Pancreas (tissue), 10 donors: ENCODE results near the gene CATSPERD. TPM values are rescaled to one million over a fixed set of nuclear protein-coding genes. Genes with fewer than 3 reads are reported as not detected.

ENCODE experiments used
- ATAC-seq, 4 donors: fragments of 200-7000 bp; cut with Tn5 transposase; one replicate each; pipeline versions ENCODE4 v1.8.0 to v1.9.1; 2020; ENCODE audit warnings: mild to moderate bottlenecking in 4 of 4, moderate library complexity in 4 of 4
- DNase-seq, 6 donors: peaks; one replicate each; pipeline ENCODE4 v3.0.0-alpha.2; 2020
- FAIRE-seq: peaks from 2 replicates; lab custom pipeline; 2012; peaks lifted over from hg19 to GRCh38; lab: Jason Lieb, UNC
- H3K27ac ChIP-seq, 4 donors: fragments of 200-600 bp; sonication (generic); 1 replicate in 3 of 4; 2 replicates in 1 of 4; pipeline versions ENCODE4 v1.5.0 to v1.8.0; 2020
- H3K27me3 ChIP-seq, 4 donors: fragments of 200-600 bp; one replicate each; pipeline ENCODE4 v1.8.0; 2021
- H3K36me3 ChIP-seq, 3 donors: fragments of 200-600 bp; sonication (generic) in 1 of 3; one replicate each; pipeline versions ENCODE4 v1.5.0 to v1.8.0; 2020 to 2021
- H3K4me1 ChIP-seq, 3 donors: fragments of 200-600 bp; one replicate each; pipeline ENCODE4 v1.8.0; 2021
- H3K4me3 ChIP-seq, 4 donors: fragments of 200-600 bp; sonication (generic) in 2 of 4; one replicate each; pipeline versions ENCODE4 v1.5.0 to v1.8.0; 2020 to 2021
- H3K9me3 ChIP-seq, 4 donors: fragments of 200-600 bp; one replicate each; pipeline ENCODE4 v1.8.0; 2021
- WGBS, 2 donors: extraction: QIAGEN DNeasy Blood & Tissue Kit; methylation state at CpG; one replicate each; pipeline ENCODE4 v1.1.7; 2013; 5-methylcytosine and 5-hydroxymethylcytosine counted together
- intact Hi-C, 3 donors: fragments of 100-400 bp; cut with DNase I; formaldehyde crosslinking; loops; one replicate each; pipeline versions ENCODE4 v1.11.1 to v1.14.2; 2022
- polyA plus RNA-seq, 2 donors: library from polyadenylated mRNA; stranded (reverse); fragments of 200-250 nt; gene quantifications; one replicate each; pipeline ENCODE4 v1.2.3, GENCODE V29; 2013
- total RNA-seq, 6 donors: library from RNA; stranded (reverse); fragmentation: NEBNext Ultra II Directional in 4 of 6; extraction: Animal tissue kit (Norgen Biotek cat#: 25700) in 4 of 6; gene quantifications; one replicate each; pipeline versions ENCODE4 v1.2.1 to v1.2.4, GENCODE V29; 2021 to 2023
- TF ChIP-seq, protein P1 (sequence below), 4 donors: fragments of 200-600 bp; sonication (generic) in 3 of 4; IDR thresholded peaks; one replicate each; pipeline versions ENCODE4 v1.5.0 to v1.8.0; 2021; ENCODE audit warnings: antibody characterized with exemption in 4 of 4
- donor health status: healthy with polysubstance abuse.
- donor health status: DM: no; HTN: no; CAD: no; lungs with moderate emphysema.
- donor health status: DM: no; HTN: no; CAD: no.
- donor health status: control.
- donor health status: control.
- donor health status: Bipolar disorder and iron deficiency.
- donor health status: DM: yes; HTN: yes; CAD: no.
- donor health status: DM: no; HTN: no; CAD: no.
- donor health status: DM: no; HTN: no; CAD: no.
- donor health status: DM: yes; HTN: yes; CAD: no.

CATSPERD gene
- total and polyA plus RNA-seq, 8 donors: not detected

DNA sequence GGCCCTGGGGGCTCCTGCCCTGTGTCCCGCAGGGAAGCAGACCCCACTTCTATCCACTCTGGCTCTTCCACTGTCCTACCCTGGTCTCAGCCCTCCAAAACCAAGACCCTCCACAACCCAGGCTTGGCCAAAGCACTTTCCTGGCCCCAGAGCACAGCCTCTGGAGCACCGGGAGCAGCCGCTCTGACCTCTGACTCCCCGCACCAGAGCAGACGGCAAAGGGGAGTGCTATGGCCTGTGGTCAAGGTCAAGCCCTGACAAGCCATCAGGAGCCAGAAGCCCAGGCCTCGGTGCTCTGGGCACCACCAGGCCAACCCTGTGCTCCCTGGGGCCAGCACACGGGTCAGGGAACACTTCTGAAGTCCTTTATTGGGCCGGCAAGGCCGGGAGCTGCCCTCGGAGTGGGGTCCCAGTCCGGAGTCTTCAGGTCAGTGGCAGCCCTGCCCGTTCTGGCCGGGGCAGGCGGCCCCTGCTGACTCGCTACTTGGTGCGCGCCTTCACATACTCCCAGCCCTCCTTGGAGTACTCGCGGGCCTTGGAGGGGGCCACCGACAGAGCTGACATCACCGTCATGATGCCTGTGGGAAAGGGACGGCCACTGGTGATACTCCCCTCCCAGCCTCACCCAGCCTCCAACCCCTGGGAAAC lies 42.2 kb upstream of the CATSPERD start:
- no peak overlapping the region for H3K4me3 ChIP-seq
- DNase-seq: peak in 2 of 6 donors; percentile 43 to 77
- no peaks in the 10 kb centered on the region for H3K9me3 ChIP-seq
- H3K27me3 ChIP-seq: no peaks in the 10 kb centered on the region
- WGBS, 2 donors: 86 to 89% methylated on average over 22 of the region's 22 CpGs
- no peak for FAIRE-seq
- intact Hi-C loops: no loop called here
- no peaks in the 10 kb centered on the region for H3K36me3 ChIP-seq
- no peaks in the 10 kb centered on the region for H3K4me1 ChIP-seq
- no peak overlapping the region for H3K27ac ChIP-seq
- TF ChIP-seq, protein P1, sequence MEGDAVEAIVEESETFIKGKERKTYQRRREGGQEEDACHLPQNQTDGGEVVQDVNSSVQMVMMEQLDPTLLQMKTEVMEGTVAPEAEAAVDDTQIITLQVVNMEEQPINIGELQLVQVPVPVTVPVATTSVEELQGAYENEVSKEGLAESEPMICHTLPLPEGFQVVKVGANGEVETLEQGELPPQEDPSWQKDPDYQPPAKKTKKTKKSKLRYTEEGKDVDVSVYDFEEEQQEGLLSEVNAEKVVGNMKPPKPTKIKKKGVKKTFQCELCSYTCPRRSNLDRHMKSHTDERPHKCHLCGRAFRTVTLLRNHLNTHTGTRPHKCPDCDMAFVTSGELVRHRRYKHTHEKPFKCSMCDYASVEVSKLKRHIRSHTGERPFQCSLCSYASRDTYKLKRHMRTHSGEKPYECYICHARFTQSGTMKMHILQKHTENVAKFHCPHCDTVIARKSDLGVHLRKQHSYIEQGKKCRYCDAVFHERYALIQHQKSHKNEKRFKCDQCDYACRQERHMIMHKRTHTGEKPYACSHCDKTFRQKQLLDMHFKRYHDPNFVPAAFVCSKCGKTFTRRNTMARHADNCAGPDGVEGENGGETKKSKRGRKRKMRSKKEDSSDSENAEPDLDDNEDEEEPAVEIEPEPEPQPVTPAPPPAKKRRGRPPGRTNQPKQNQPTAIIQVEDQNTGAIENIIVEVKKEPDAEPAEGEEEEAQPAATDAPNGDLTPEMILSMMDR (IDR thresholded peaks at IDR 0.05): no peak
- no peak for ATAC-seq

DNA sequence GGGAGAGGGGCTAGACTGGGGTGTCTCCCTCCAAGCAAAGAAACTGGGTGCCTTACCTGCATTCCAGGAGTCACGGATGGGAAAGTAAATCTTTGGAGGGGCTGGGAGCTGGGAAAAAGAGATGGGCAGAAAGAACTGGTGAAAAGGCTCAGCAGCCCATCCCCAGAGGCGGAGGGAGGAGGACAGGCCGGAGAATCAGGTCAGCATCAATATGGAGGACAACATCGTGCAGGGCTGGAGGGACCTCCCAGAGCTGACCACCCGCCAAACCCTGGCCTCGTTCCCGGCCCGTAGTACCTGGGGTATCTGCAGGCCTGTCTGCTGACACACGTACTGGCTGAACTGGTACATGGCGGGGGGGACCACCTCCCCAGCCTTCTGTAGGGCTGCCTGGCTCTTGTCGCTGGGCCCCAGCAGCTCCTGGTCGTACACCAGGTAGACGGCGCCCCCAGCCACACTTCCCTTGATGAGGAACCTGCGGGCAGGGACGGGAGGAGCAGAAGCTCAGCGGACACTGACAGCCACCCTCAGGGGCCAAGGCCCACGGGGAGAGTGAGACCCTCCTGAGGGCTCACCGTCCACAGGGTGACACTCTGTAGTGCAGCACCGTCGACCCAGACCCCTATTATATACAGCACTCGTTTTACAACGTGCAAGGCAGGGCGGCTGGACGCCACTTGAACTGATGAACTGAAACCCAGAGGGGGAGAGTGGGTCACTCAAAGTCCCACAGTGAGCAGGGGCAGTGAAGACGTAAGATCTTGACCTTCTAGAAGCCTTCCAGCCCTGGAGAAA lies 41.0 kb upstream of the CATSPERD start:
- H3K9me3 ChIP-seq: no peaks in the 10 kb centered on the region
- peak in 1 of 4 donors; percentile 0 for ATAC-seq
- peak overlapping the region in 3 of 4 donors; percentile 77 to 89 (median 87) for H3K27ac ChIP-seq
- no peaks in the 10 kb centered on the region for H3K27me3 ChIP-seq
- no peaks in the 10 kb centered on the region for H3K4me1 ChIP-seq
- no peaks in the 10 kb centered on the region for H3K36me3 ChIP-seq
- peak overlapping the region; percentile 46 to 93 (median 84) for H3K4me3 ChIP-seq
- peak in 2 of 6 donors; percentile 66 to 86 for DNase-seq
- intact Hi-C loops: no loop called here
- FAIRE-seq: no peak
- 18 to 21% methylated on average over 23 to 26 of the region's 26 CpGs for whole genome bisulfite sequencing, 2 donors
- TF ChIP-seq, protein P1 (IDR thresholded peaks at IDR 0.05): no peak

DNA sequence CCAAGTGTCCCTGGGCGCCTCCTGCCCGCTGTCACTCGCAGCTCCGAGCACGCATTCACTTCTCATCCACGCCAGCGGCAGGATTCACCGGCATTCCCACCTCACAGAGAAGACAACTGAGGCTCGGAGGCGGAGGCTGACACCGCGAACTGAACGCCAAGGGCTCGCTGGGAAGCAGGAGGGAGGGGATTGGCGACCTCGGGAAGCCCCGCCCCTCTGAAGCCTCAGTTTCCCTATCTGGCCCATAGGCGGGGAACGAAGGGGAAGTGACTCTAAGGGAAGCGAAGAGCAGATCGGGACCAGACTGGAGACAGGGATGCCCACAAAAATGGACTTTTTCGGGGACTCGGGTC lies 40.4 kb upstream of the CATSPERD start:
- H3K27me3 ChIP-seq: no peaks in the 10 kb centered on the region
- no peaks in the 10 kb centered on the region for H3K9me3 ChIP-seq
- peak overlapping the region; percentile 77 to 89 (median 88) for H3K27ac ChIP-seq
- no peaks in the 10 kb centered on the region for H3K4me1 ChIP-seq
- 0% methylated on average over 23 of the region's 23 CpGs for WGBS, 2 donors
- H3K36me3 ChIP-seq: no peaks in the 10 kb centered on the region
- intact Hi-C loops: no loop called here
- TF ChIP-seq, protein P1 (IDR thresholded peaks at IDR 0.05): no peak
- H3K4me3 ChIP-seq: peak overlapping the region; percentile 46 to 93 (median 84)
- peak; percentile 1 to 3 (median 2) for ATAC-seq
- DNase-seq: peak in 1 of 6 donors; percentile 80
- FAIRE-seq: no peak

DNA sequence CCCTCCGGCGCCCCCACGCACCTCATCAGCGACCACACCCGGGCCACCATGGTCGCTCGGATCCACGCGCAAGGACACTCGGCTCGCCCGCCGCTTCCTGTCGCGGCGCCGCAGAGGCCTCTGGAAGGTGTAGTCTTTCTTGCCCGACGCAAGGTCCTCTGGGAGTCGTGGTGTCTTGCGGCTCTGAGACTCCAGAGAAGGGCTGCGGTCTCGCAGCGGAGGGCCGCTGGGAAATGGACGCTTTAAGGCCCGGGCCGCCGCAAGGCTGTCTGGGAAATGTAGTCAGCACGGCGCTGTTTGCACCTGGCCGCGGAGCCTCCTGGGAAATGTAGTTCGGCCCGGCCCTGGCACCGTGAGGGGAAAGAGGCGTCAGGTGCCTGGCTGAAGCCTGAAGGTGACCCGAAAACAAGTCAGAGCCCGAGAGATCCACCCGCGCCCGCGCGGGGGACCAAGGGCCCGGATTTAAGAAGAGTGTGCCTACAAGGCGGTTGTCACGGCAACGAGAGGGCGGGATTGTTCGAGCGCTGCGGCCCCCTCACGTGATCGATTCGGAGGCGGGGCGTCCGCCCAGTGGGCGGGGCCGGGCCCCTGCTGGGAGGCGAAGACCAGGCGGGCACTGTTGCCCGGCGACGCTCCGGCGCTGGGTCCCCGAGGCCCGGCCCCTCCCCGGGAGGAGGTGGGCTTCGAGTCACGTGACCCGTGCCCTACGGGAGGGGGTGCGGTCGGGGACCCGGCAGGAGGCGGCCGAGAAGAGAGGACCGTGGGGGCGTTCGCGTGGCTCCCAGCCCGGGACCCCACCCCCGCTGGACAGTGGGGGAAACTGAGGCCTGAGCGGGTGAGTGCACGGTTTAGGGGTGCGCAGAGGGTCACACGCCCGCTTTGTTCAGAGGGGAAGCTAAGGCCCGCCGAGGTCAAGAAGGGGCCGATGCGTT lies 39.7 kb upstream of the CATSPERD start, which contains the start of the genes HSD11B1L and MICOS13:
Gene HSD11B1L, plus strand, starts transcription at position 591 of the 932 bp plus-strand sequence. CDS start 3,806 bp downstream, outside the sequence.
Gene MICOS13, minus strand, starts transcription at position 80 of the 932 bp plus-strand sequence. Its CDS starts 30 bp downstream, at position 50.
- DNase-seq (peak; percentile 99), FAIRE-seq (peak; percentile 95), ATAC-seq (peak; percentile 93 to 96 (median 94))
- TF ChIP-seq, protein P1 (IDR thresholded peaks at IDR 0.05): no peak
- H3K27ac ChIP-seq: peak within 1 kb of the TSS; percentile 77 to 89 (median 88)
- H3K4me1 ChIP-seq: no peaks in the 10 kb centered on the region
- no peaks in the 10 kb centered on the region for H3K36me3 ChIP-seq
- peak within 1 kb of the TSS; percentile 46 to 93 (median 84) for H3K4me3 ChIP-seq
- H3K9me3 ChIP-seq: no peaks in the 10 kb centered on the region
- WGBS, 2 donors: 1% methylated on average over 81 to 94 of the region's 94 CpGs
- no peaks in the 10 kb centered on the region for H3K27me3 ChIP-seq
- intact Hi-C loops: no loop called here
